GM18868 (cell line): ENCODE results near the gene TSACC.
"Not testable (repeated sequence)": the region's sequence is repeated elsewhere in the genome, so short reads cannot be mapped to it uniquely, and the experiment has no call there.

ENCODE experiments used
- ATAC-seq: cut with Tn5 transposase; IDR thresholded peaks from one replicate; pipeline ENCODE4 v1.9.1; 2021; ENCODE audit warnings: mild to moderate bottlenecking, moderate library complexity; ENCODE audit not compliant: unreplicated experiment

TSACC gene

DNA sequence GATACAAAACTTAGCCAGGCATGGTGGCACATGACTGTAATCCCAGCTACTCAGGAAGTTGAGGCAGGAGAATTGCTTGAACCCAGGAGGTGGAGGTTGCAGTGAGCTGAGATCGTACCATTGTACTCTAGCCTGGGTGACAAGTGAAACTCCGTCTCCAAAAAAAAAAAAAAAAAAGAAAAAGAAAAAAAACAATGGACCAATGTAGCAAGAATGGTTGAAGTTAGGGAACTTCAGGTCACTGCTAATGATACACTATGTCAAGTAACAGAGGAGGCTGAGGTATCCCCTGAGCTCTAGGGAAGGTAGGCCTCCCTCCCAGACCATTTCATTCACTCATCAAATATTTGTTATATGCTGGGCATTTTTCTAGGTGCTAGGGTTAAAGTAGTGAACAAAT lies 7.7 kb downstream of the TSACC start:
- ATAC-seq, result not testable (repeated sequence)

DNA sequence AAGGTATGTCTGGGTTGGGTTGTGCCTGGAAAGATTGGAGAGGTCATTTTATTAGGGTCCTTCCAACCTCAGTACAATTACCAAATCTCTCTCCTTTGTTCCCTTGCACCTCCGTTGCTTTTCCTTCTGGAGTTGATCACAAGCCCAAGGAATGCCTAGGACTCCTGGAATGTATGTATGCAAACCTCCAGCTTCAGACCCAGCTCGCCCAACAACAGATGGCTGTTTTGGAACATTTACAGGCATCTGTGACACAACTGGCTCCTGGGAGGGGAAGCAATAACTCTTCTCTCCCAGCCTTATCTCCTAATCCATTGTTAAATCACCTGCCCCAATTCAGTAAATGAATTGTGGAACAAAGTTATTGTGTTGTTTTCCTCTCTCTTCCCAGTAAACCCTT lies 8.3 kb downstream of the TSACC start:
- ATAC-seq, result no peak

DNA sequence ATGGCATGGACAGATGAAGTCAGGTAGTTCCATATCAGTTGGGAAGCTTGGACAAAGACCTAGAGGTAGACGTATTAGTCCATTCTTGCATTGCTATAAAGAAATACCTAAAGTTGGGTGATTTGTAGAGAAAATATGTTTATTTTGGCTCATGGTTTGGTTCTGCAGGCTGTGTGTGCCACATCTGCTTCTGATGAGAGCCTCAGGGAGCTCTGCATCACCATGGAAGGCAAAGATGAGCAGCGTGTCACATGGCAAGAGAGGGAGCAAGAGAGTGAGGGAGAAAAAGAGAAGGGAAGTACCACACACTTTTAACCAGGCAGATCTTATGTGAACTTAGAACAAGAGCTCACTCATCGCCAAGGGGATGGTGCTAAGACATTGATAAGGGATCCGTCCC lies 9.0 kb downstream of the TSACC start:
- no peak for ATAC-seq

DNA sequence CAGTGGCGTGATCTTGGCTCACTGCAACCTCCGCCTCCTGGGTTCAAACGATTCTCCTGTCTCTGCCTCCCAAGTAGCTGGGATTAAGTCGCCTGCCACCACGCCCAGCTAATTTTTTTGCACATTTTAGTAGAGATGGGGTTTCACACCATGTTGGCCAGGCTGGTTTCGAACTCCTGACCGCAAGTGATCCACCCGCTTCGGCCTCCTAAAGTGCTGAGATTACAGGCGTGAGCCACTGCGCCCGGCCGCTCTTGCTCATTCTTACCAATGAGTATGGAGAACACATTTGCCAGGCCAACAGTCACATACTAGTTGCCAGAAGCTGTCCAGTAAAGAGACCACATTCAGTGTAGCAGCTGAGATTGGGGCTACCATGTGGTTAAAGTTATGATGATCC lies 14.2 kb downstream of the TSACC start:
- not testable (repeated sequence) for ATAC-seq

DNA sequence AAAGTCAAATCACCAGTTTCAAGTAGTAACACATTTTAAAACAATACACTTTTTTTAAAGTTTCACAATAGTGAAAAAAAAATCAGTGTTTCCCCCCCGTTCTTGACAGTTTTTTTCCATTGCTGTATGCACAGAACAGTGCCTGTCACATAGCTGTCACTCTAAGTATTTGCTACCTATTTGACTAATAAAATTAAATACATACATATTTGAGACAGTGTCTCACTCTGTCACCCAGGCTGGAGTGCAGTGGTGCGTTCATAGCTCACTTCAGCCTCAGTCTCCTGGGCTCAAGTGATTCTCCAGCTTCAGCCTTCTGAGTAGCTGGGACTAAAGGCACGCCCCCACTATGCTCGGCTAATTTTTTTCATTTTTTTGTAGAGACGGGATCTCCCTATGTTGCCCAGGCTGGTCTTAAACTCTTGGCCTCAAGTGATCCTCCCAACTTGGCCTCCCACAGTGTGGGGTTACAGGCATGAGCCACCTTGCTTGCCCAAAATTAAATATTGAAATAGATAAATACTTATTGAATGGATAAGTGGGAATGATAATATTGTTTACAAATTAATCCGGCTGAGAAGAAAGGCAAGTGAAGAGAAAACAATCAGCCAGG lies 18.0 kb downstream of the TSACC start:
- no peak for ATAC-seq

DNA sequence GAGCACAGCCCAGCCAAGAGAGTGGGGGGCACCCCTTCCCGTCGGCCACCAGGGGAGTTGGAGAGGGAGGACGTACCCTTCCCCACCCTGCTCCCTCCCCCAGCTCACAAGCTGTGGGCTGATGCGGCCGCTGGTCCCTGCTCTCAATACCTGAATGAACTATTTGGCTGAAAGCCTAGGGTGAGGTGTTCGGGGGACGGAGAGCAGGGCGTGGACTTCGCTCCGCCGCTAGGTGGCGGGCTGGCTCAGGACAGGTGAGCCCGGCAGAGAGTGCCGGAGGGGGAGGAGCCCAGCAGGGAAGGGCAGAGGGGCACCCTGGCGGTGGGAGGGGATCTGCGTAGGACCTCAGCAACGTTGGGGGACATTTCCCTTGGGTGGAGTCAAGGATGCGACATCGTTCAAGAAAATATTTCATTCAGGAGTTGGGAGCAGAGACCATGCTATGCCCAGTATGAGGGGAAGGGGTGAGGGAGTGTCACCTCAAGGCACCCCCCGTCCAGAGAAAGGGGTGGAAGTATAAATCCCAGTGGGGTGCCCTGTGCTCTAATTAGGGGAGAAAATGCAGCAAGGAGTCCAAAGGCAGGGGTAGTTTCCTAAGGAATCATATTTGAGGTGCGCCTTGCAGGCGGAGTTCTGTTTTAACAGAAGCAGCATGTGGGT lies 18.7 kb downstream of the TSACC start:
- ATAC-seq, result peak; percentile 55

DNA sequence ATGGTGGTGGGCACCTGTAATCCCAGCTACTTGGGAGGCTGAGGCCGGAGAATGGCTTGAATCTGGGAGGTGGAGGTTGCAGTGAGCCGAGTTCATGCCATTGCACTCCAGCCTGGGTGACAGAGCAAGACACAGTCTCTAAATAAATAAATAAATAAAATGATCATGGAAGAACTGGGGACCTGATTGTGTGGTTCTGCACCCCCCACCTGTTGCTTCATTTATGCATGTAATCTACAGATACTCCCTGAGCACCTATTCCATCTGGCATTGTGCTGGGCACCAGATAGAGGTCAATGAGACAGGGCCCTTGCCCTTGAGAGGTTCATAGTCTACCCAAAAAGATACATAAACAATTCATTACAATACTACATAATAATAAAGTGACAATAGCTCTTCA lies 19.7 kb downstream of the TSACC start:
- ATAC-seq, result no peak

DNA sequence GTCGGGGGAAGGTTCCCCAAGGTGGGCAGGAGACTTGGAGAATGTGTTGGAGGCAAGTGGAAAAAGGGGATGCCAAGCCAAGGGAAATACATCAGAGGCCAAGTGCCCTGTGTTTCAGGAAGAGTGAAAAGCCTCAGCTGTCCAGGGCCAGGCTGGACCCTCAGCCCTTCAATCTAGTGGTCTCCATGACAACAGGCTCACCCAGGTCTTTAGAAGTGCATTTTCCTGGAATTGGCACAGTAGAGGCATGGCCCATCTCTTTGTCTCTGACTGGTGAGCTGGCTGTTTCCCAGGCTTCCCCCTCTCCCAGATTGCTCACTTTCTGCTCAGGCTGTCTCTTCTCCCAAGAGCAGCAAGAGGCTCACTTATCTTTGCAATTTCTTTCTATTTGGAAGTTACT lies 20.3 kb downstream of the TSACC start:
- no peak for ATAC-seq

DNA sequence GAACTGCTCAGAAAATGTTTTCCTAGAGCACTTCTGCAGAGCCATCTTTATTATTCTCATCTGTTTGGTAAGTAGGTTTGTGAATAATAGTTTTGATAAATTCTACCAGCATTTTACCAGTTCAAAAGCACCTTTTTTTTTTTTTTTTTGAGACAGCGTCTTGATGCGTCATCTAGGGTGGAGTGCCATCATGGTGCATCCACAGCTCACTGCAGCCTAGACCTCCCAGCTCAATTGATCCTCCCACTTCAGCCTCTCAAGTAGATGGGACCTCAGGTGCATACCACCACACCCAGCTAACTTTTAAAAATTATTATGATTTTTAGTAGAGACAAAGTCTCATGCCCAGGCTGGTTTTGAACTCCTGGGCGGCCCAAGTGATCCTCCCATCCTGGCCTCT lies 20.9 kb downstream of the TSACC start:
- ATAC-seq, result no peak

DNA sequence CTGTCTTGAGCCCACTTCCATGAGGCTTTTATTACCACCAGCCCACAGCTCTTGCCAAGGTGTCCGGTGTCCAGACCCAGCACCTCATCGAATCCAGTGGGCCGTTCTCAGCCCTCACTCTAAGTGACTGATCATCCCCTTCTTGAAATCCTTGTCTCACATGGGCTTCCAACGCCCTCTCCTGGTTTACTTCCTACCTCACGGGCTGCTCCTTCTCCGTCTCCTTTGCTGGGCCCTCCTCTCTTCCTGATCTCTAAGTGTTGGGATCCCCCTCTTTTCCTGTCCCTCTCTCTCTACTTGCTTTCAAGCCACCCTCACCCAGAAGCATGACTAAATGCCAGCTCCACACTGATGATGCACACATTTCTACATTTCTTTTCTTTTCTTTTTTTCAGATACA lies 21.6 kb downstream of the TSACC start:
- no peak for ATAC-seq

DNA sequence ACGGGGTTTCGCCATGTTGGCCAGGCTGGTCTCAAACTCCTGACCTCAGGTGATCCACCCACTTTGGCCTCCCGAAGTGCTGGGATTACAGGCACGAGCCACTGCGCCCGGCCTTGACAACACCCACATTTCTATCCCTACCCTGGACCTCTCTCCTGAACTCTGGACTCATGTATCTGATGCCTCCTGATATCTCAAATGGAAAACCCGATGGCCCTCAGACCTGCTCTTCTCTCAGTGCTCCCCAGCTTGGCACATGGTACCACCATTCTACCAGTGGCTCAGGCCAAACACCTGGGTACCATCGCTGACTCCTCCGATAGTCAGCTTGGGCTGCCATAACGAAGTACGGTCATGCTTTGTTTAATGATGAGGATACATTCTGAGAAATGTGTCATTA lies 22.2 kb downstream of the TSACC start:
- no peak for ATAC-seq

DNA sequence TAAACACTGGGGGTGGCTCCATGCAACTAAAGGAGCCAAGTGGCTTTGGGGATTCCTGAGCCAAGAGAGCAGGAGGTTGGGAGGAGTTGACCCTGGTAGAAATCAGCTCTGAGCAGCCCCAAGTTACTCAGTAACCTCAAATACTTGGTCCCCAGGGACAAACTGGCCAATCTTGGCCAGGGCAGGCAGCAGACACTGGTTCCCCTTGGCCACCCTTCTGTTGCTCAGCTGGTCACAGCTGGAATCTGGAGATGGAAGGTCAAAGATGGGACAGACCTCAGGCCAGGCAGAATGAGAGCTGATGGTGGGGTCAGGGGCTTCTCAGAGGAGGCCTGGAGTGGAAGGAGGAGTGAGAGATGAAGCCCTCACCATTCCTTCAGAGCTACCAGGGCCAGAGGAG lies 27.4 kb downstream of the TSACC start:
- ATAC-seq, result no peak

DNA sequence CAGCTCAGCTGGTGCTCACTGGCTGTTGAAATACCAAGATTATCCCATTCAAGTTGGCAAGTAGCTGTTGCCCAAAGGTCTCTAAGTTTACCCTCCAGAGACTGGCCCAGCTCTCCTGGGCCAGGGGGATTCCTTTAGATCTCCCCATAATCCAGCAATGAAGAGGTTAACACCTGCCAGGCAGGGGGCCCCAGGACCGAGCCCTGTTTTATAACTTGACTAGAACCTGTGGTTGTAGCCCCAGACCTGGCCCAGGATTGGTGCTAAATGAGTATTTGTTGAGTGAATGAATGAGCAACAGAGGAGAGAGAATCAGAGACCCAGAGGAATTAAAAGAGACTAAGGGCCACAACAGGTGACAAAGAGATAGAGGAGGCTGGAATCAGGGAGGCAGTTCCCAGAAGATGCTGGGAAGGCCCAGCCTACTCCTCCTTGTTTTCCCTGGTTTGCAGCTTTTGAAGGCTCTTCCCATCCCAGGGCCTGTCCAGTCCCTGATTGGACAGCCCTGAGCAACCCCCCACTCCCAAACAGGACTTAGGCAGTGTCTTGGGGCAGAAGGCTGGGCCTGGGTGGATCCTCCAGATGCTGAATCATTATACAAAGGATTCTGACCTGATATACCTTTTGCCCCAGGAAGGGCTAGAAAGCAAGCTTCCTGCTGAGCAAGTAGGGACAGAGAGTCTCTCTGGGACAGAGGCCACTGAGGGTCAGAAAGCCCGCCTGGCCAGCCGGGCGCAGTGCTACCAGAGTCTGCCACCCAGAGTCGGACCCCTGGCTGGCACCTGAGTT lies 28.2 kb downstream of the TSACC start:
- ATAC-seq, result no peak

DNA sequence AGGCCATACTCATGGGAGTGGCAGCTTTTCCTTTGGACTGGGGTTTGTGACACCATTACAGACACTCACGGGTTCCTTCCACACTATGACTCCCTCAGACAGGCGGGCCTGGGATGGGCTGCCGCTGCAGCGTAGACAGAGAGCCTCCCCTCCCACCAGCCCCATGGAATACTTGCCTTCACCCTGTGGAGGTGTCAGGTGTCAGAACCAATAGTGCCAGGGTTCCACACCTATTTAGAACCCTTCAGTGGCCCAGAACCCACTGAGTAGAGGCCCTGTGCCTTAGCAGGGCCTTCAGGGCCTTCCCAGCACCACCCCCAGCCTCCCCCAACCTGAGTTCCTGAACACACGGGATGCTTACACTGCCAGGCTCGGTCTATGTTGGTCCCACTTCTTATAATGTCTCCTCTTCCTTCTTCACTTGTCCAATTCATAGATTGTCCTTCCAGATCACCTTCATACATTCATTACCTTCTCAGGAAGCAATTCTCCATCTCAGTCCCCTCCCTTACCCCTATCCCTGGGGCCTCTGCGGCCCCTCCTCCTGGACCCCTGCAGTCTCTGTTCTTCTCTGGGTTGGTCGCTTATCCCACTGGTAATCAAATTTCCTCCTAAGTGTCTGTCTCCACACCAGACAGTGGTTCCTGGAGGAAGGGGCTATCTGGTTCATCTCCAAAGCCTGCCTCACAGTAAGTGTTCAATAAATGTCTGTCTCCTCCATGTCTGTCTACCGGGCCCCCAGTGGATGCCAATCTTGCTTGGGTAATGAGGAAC lies 29.2 kb downstream of the TSACC start:
- no peak for ATAC-seq

DNA sequence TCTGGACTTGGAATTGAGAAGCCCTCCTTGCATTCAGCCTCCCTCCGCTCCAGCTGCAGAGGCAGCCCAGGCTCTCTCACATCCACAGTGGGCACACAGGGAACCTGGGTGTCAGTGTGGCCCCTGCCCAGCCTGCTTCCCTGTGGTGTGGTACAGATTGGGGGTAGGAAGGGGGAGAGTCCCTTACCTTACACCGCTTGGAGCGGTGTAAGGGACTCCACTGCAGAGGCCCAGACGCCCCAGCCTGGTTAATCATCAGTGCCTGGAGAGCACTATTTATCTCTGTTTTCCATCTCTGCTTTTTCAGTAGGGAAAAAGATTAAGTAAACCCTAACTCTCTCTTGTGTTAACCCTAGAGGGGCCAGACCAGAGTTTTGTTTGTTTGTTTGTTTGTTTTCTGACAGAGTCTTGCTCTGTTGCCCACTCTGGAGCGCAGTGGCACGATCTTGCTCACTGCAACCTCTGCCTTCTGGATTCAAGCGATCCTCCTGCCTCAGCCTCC lies 29.9 kb downstream of the TSACC start:
- ATAC-seq, result no peak

DNA sequence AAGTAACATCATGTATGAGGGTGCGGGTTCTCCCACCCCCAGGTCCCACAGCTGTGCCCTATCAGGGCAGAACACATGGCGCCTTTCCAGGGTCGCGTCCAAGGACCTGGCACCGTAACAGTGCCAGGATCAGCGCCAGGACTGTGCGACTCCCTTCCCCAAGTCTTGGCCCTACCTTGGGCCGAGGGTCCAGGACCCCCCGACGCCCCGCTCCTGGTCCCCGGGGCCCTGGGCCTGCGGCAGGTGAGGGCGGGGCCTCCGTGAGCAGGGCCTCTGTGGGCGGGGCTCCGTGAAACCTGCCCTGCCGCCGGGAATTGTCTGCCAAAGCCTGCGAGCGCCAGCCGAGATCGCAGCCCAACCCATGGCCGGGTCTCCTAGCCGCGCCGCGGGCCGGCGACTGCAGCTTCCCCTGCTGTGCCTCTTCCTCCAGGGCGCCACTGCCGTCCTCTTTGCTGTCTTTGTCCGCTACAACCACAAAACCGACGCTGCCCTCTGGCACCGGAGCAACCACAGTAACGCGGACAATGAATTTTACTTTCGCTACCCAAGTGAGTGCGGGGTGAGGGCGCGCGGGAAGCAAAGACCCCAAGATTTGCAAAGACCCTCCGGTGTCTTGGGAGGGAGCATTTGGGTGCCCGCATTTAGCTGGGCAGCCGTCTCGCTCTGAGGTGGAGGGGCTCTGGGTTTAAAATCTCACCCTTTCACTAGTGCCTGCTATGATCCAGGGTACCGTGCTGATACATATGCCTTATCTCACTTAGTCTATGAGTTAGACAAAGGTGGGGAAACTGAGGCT lies 30.8 kb downstream of the TSACC start, which contains the start of gene RHBG:
TSS of gene RHBG (plus strand) at position 323 of the 796 bp plus-strand sequence. CDS start at position 362, 39 bp downstream.
- ATAC-seq, result no peak

DNA sequence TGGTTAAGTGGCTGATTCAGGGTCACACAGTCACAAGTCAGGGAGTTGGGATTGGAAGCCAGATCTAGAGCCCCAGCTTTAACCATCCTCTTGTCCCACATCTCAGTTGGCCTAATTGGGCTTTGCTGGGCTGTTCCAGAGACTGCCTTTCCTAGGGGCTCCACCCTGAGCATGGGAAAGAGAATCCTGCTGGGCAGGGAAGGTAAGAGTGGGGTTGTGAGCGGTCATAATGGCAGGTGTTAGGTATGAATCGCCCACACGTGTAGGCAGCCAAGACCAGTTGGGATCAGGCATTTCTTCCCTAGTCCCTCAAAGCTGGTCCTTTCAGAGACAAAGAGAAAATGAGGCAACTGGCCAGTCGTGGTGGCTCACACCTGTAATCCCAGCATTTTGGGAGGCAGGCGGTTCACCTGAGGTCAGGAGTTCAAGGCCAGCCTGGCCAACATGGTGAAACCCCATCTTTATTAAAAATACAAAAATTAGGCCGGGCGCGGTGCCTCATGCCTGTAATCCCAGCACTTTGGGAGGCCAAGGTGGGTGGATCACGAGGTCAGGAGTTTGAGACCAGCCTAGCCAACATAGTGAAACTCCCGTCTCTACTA lies 31.5 kb downstream of the TSACC start:
- ATAC-seq, result not testable (repeated sequence)

DNA sequence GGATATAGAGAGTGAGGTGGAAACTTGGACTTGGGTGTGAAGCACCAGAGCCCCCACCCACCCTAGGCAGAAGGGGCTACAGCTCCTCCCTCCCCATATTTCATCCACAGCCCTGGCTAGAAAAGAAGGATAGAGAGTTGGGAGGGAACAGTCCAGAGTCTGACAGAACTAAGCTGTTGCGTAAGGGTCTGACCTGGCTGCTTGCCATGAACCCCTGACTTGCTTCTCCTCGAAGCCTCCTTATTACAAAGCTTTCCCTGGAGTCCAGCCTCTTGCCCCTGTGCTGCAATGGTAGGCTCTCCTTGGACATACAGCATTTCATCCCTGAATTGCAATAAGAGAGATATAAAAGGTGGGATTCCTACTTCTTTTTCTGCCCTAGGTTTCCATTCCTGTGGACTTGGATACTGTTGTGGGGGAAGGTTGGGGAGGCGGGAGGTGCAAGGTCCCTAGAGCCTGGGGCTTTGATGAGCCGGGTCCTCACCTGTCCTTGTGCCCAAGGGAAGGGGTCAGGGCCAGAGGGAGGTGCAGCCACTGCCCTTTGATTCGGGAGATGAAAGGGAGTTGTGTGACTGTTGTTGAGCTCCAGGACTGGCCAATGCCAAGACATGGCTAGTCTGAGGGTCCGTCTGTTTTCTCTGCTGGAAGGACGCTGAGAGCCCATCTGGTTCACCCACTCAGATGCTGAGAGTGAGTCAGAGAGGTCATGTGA lies 33.4 kb downstream of the TSACC start:
- no peak for ATAC-seq

DNA sequence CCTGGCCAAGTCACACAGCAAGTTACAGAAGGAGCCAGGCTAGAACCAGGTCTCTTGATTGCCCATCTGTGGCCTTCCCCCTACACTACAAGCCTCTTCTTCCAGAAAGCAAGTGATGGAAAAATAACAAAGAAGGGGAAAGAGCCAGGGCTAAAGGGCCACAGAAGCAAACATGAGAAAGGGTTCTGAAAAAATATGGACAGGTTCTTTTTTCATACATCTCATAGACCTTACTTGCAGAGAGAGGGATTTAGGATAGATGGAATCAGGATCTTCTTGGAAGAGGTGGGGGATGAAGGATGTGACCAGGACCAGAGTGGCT lies 33.9 kb downstream of the TSACC start:
- ATAC-seq, result no peak
